B cell (primary cell): Measurements from ENCODE around the gene FRMD4A. TPM values are rescaled to one million over a fixed set of nuclear protein-coding genes. Genes with fewer than 3 reads are reported as not detected.

Source experiments
- ATAC-seq: fragments of 200-7000 bp; cut with Tn5 transposase; one replicate; pipeline ENCODE4 v1.10.0; 2021; ENCODE audit warnings: low read depth, mild to moderate bottlenecking, moderate number of reproducible peaks, moderate library complexity
- CTCF ChIA-PET: fragments of 350-600 bp; sonication (Branson Sonifier 250); formaldehyde crosslinking; loops from one replicate; lab custom pipeline; 2021; ENCODE audit warnings: antibody characterized with exemption, inconsistent platforms; lab: Charles Lee
- POLR2A ChIA-PET: fragments of 350-600 bp; sonication (Branson Sonifier 250); formaldehyde crosslinking; loops from one replicate; lab custom pipeline; 2021; ENCODE audit warnings: antibody characterized with exemption; lab: Charles Lee
- DNase-seq: peaks from one replicate; pipeline ENCODE4 v3.0.0; 2013
- H2AFZ ChIP-seq: 2 replicates; pipeline ENCODE4 v1.6.1; 2012; ENCODE audit warnings: mild to moderate bottlenecking, low read depth, low read length; ENCODE audit not compliant: insufficient read depth, poor library complexity, severe bottlenecking
- H3K27ac ChIP-seq, 2 donors: 1 replicate in 1 of 2; 2 replicates in 1 of 2; pipeline ENCODE4 v1.5.1; 2012 to 2013; ENCODE audit warnings: low read length in 2 of 2, mild to moderate bottlenecking in 2 of 2, moderate library complexity in 1 of 2
- H3K27me3 ChIP-seq, 4 experiments: fragments of 200-600 bp in 1 of 4; sonication (generic) in 1 of 4; replicated peaks in 1 of 4; 1 replicate in 2 of 4; 2 replicates in 2 of 4; pipeline versions ENCODE4 v1.6.1 to v1.7.0; 2013 to 2016; ENCODE audit warnings: low read length in 3 of 4, mild to moderate bottlenecking in 2 of 4, mixed read lengths in 1 of 4, moderate library complexity in 1 of 4; ENCODE audit not compliant: insufficient read depth in 4 of 4, control insufficient read depth in 3 of 4; ENCODE audit errors: control extremely low read depth in 1 of 4
- H3K36me3 ChIP-seq, 2 experiments: replicated peaks in 1 of 2; 1 replicate in 1 of 2; 2 replicates in 1 of 2; pipeline versions ENCODE4 v1.6.1 to v1.7.1; 2013; ENCODE audit warnings: low read length in 1 of 2; ENCODE audit not compliant: insufficient read depth in 2 of 2, control insufficient read depth in 1 of 2; ENCODE audit errors: control extremely low read depth in 1 of 2, extremely low read depth in 1 of 2
- H3K4me1 ChIP-seq, 2 donors: fragments of 200-600 bp in 1 of 2; sonication (generic) in 1 of 2; 1 replicate in 1 of 2; 2 replicates in 1 of 2; pipeline versions ENCODE4 v1.5.1 to v1.6.1; 2013 to 2017; ENCODE audit warnings: low read length in 2 of 2; ENCODE audit not compliant: control insufficient read depth in 2 of 2, insufficient read depth in 2 of 2
- H3K4me2 ChIP-seq: replicated peaks from 2 replicates; pipeline ENCODE3; 2012; ENCODE audit warnings: mild to moderate bottlenecking, low read depth, low read length; ENCODE audit not compliant: poor library complexity, severe bottlenecking
- H3K4me3 ChIP-seq, 5 experiments: fragments of 200-600 bp in 1 of 5; sonication (generic) in 1 of 5; 1 replicate in 3 of 5; 2 replicates in 2 of 5; pipeline versions ENCODE4 v1.5.1 to v1.7.0; 2011 to 2016; ENCODE audit warnings: low read length in 4 of 5, mild to moderate bottlenecking in 4 of 5, low read depth in 2 of 5, control low read depth in 1 of 5, moderate library complexity in 1 of 5; ENCODE audit not compliant: insufficient read depth in 1 of 5; ENCODE audit errors: control extremely low read depth in 1 of 5, extremely low read depth in 1 of 5
- H3K79me2 ChIP-seq: fragments of 200-600 bp; sonication (generic); one replicate; pipeline ENCODE4 v1.6.0; 2016; ENCODE audit warnings: low read length; ENCODE audit not compliant: control insufficient read depth, insufficient read depth
- H3K9ac ChIP-seq: fragments of 200-600 bp; sonication (generic); 2 replicates; pipeline ENCODE4 v1.6.1; 2017; ENCODE audit warnings: mild to moderate bottlenecking, low read length, moderate library complexity
- H3K9me3 ChIP-seq, 3 donors: one replicate each; pipeline versions ENCODE4 v1.6.1 to v1.7.1; 2013; ENCODE audit warnings: low read length in 2 of 3; ENCODE audit not compliant: control insufficient read depth in 2 of 3, insufficient read depth in 1 of 3; ENCODE audit errors: control extremely low read depth in 1 of 3
- H4K20me1 ChIP-seq: 2 replicates; pipeline ENCODE4 v1.6.0; 2012; ENCODE audit warnings: mild to moderate bottlenecking, low read length; ENCODE audit not compliant: insufficient read depth, control insufficient read depth, poor library complexity, severe bottlenecking
- H3K27ac Mint-ChIP-seq: one replicate; pipeline ENCODE4 v1.8.0; 2021; ENCODE audit warnings: mixed read lengths
- H3K27me3 Mint-ChIP-seq: one replicate; pipeline ENCODE4 v1.8.0; 2021; ENCODE audit warnings: mixed read lengths
- H3K4me1 Mint-ChIP-seq: one replicate; pipeline ENCODE4 v1.8.0; 2021; ENCODE audit warnings: mixed read lengths
- H3K4me3 Mint-ChIP-seq: one replicate; pipeline ENCODE4 v1.8.0; 2021; ENCODE audit warnings: mixed read lengths
- H3K9me3 Mint-ChIP-seq: one replicate; pipeline ENCODE4 v1.8.0; 2022; ENCODE audit warnings: mixed read lengths; ENCODE audit not compliant: insufficient read depth
- EZH2 ChIP-seq: IDR thresholded peaks from 2 replicates; pipeline ENCODE4 v1.6.1; 2012; ENCODE audit warnings: borderline replicate concordance, low read depth, mild to moderate bottlenecking, moderate library complexity, low read length; ENCODE audit not compliant: insufficient read depth, poor library complexity, severe bottlenecking
- WGBS: methylation state at CpG from one replicate; pipeline ENCODE4 v1.1.5; 2013; ENCODE audit warnings: missing lambda C conversion rate; ENCODE audit not compliant: insufficient coverage; 5-methylcytosine and 5-hydroxymethylcytosine counted together
- intact Hi-C: fragments of 100-400 bp; cut with micrococcal nuclease; formaldehyde crosslinking; loops from one replicate; pipeline ENCODE4 v1.10.0; 2022
- polyA plus RNA-seq: library from polyadenylated mRNA; depleted of rRNA; stranded (reverse); fragments of >200 nt; gene quantifications from 2 replicates; pipeline ENCODE4 v1.2.3, GENCODE V29; 2012
- total RNA-seq, 2 donors: library from RNA; stranded (reverse); fragments of 120-200 nt in 1 of 2; gene quantifications; 1 replicate in 1 of 2; 2 replicates in 1 of 2; pipeline versions ENCODE4 v1.2.3 to v1.2.4, GENCODE V29; 2013 to 2022
- TF ChIP-seq, protein P1 (sequence below): fragments of 200-600 bp; IDR thresholded peaks from one replicate; pipeline ENCODE4 v1.8.0; 2022; ENCODE audit warnings: antibody characterized with exemption, mild to moderate bottlenecking

FRMD4A gene
- total and polyA plus RNA-seq, 2 donors (not counting 1 experiment from before 2014, with no cell fraction given): 0.76 to 3.4 TPM

DNA sequence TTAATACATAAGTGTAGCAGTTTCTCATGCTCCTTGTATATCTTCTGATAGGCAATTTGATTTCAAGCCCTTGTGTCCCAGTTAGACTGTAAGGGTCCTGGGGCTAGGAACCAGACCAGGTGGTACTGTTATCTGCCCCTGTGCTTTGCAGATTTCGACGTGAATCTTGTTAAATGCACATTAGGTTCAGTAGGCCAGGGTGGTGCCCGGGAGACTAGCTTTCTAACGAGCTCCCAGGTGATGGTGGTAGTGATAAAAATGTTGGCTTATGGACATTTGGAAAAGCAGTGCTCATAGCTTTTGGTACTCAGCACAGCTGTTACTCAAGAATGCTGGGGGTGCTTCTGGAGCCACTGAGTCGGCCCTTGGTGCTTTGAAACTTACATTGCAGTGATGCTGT is 679.8 kb downstream of the FRMD4A start:
- H3K4me3 Mint-ChIP-seq: no peak overlapping the region
- H3K4me1 Mint-ChIP-seq: no peaks in the 10 kb centered on the region
- Histone ChIP-seq H2AFZ (no peak overlapping the region), H3K79me2 (no peaks in the 10 kb centered on the region), H4K20me1 (no peaks in the 10 kb centered on the region), H3K27me3 (no peaks in the 10 kb centered on the region), H3K4me1 (no peaks in the 10 kb centered on the region), H3K36me3 (peaks cover 0 to 8% of the 10 kb centered on the region in 2 experiments), H3K4me3 (no peak overlapping the region), H3K4me2 (no peak overlapping the region), H3K27ac (no peak overlapping the region), H3K9ac (no peak overlapping the region), H3K9me3 (no peaks in the 10 kb centered on the region)
- DNase-seq (no peak), ATAC-seq (no peak)
- TF ChIP-seq, protein P1, sequence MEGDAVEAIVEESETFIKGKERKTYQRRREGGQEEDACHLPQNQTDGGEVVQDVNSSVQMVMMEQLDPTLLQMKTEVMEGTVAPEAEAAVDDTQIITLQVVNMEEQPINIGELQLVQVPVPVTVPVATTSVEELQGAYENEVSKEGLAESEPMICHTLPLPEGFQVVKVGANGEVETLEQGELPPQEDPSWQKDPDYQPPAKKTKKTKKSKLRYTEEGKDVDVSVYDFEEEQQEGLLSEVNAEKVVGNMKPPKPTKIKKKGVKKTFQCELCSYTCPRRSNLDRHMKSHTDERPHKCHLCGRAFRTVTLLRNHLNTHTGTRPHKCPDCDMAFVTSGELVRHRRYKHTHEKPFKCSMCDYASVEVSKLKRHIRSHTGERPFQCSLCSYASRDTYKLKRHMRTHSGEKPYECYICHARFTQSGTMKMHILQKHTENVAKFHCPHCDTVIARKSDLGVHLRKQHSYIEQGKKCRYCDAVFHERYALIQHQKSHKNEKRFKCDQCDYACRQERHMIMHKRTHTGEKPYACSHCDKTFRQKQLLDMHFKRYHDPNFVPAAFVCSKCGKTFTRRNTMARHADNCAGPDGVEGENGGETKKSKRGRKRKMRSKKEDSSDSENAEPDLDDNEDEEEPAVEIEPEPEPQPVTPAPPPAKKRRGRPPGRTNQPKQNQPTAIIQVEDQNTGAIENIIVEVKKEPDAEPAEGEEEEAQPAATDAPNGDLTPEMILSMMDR: no peak
- no peak for TF ChIP-seq EZH2
- H3K9me3 Mint-ChIP-seq: no peaks in the 10 kb centered on the region
- no peak overlapping the region for H3K27ac Mint-ChIP-seq
- intact Hi-C loops: no loop called here
- 100% methylated on average over 4 of the region's 5 CpGs for WGBS
- ChIA-PET CTCF (interaction anchor here (0.8 kb wide), 1 partner anchor 9 kb away, joined by 3 read pairs; no protein-coding TSS in a partner anchor), POLR2A (no interaction called here)
- no peaks in the 10 kb centered on the region for H3K27me3 Mint-ChIP-seq

DNA sequence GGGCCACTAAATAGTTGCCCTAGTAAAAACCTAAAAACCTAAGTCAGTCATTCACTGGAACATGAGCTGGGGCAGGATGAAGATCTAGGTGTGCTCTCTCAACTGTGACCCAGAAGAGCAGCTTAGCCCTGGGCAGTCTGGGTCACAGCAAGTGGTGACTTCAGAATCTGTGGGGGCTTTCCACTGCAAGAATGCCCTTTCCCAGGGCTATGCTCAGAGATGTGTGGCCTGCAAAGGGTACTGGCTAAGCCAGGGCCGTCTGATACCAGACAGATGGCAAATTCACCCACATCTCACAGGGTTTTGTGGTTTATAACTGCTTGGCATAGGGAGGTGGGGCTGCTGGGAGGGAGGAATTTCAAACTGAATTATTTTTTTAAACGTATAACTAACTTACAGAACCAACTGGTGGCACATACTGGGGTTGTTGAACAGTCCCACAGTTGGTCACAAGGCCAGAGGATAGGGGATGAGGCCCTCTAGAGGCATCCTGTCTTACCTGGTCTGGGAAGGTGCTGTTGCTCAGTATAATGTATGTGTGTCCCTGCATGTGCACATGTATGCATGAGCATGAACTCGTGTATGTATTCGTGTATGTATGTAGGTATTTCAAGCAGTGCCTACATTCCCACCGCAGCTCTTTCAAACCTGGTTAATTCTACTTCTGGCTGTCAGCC is 680.7 kb downstream of the FRMD4A start:
- TF ChIP-seq, protein P1: no peak
- TF ChIP-seq EZH2: no peak
- CTCF ChIA-PET: no interaction called here

More for the DNA sequence above, 680.7 kb downstream of the FRMD4A start:
- no peak overlapping the region for H3K4me3 Mint-ChIP-seq
- H3K9me3 Mint-ChIP-seq: no peaks in the 10 kb centered on the region
- H3K4me1 ChIP-seq: no peaks in the 10 kb centered on the region
- H4K20me1 ChIP-seq: no peaks in the 10 kb centered on the region
- no peak overlapping the region for H3K27ac Mint-ChIP-seq
- H3K4me2 ChIP-seq: no peak overlapping the region
- no peak overlapping the region for H3K9ac ChIP-seq
- no peak overlapping the region for H3K27ac ChIP-seq
- no peak for ATAC-seq
- intact Hi-C loops: no loop called here
- no peak for DNase-seq
- H3K36me3 ChIP-seq: peaks cover 0 to 13% of the 10 kb centered on the region in 2 experiments
- WGBS: no CpG with 5 or more reads among the region's 5 CpGs
- H3K27me3 Mint-ChIP-seq: no peaks in the 10 kb centered on the region
- no peaks in the 10 kb centered on the region for H3K79me2 ChIP-seq
- H3K4me1 Mint-ChIP-seq: no peaks in the 10 kb centered on the region
- H3K9me3 ChIP-seq: no peaks in the 10 kb centered on the region
- POLR2A ChIA-PET: no interaction called here
- no peaks in the 10 kb centered on the region for H3K27me3 ChIP-seq
- H3K4me3 ChIP-seq: no peak overlapping the region
- no peak overlapping the region for H2AFZ ChIP-seq
